AG10803 (cell line): ENCODE results near the gene RAPGEF5.

Experiments used
- DNase-seq: peaks from one replicate; pipeline ENCODE4 v3.0.0; 2010; ENCODE audit warnings: low read depth
- H3K4me3 ChIP-seq: 2 replicates; pipeline ENCODE4 v1.5.1; 2011; ENCODE audit warnings: mild to moderate bottlenecking, low read length, control low read depth
- TF ChIP-seq, protein P1 (sequence below): conservative IDR thresholded peaks from 2 replicates; pipeline ENCODE4 v1.5.1; 2011; ENCODE audit warnings: mild to moderate bottlenecking, low read length, control low read depth, inconsistent platforms

The RAPGEF5 gene

DNA sequence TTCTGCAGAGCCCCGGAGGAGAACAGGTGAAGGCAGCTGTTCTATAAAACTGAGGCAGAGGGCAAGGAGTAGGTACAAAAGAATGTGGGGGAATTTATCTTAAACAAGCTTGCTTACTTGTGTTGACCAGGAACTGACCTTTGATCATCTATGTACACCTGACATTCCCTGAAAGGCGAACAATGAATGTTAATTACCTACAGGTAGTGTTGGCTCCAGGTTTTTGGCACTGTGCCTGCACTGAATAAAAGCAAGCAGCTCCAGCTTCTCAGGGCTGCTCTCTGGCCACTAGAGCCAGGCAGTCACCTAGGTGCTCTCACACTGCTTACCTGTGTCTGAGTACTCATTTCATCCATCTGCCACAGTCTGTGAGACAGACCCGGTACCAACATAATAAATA is 87.0 kb downstream of the RAPGEF5 start:
- TF ChIP-seq, protein P1, sequence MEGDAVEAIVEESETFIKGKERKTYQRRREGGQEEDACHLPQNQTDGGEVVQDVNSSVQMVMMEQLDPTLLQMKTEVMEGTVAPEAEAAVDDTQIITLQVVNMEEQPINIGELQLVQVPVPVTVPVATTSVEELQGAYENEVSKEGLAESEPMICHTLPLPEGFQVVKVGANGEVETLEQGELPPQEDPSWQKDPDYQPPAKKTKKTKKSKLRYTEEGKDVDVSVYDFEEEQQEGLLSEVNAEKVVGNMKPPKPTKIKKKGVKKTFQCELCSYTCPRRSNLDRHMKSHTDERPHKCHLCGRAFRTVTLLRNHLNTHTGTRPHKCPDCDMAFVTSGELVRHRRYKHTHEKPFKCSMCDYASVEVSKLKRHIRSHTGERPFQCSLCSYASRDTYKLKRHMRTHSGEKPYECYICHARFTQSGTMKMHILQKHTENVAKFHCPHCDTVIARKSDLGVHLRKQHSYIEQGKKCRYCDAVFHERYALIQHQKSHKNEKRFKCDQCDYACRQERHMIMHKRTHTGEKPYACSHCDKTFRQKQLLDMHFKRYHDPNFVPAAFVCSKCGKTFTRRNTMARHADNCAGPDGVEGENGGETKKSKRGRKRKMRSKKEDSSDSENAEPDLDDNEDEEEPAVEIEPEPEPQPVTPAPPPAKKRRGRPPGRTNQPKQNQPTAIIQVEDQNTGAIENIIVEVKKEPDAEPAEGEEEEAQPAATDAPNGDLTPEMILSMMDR = no peak
- H3K4me3 ChIP-seq = no peak overlapping the region
- no peak for DNase-seq

DNA sequence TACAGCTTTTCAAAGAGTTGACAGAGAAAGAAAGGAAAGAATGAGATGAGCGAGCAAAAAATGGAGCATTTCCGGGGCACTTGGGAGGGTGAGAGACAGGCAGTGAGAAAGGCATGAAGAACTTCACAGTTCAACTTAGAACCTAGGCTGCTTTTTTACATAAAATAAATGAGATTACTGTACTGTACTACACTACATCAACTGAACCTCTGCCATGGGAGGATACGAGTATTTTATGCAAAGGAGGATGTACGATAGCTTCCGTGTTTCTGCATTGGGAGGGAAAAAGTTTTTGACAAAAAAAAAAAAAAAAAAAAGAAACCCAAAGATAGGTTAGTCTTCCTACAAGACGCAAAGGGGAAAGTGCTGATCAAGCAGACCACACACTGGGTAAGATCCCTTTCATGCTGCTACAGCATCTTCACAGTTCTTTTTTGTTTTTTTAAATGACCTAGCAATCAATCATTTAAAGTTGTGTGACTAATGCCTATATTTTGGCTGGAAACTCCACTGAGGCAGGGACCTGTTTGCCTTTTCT is 88.0 kb downstream of the RAPGEF5 start:
- TF ChIP-seq, protein P1 = no peak
- H3K4me3 ChIP-seq = no peak overlapping the region
- DNase-seq = no peak

DNA sequence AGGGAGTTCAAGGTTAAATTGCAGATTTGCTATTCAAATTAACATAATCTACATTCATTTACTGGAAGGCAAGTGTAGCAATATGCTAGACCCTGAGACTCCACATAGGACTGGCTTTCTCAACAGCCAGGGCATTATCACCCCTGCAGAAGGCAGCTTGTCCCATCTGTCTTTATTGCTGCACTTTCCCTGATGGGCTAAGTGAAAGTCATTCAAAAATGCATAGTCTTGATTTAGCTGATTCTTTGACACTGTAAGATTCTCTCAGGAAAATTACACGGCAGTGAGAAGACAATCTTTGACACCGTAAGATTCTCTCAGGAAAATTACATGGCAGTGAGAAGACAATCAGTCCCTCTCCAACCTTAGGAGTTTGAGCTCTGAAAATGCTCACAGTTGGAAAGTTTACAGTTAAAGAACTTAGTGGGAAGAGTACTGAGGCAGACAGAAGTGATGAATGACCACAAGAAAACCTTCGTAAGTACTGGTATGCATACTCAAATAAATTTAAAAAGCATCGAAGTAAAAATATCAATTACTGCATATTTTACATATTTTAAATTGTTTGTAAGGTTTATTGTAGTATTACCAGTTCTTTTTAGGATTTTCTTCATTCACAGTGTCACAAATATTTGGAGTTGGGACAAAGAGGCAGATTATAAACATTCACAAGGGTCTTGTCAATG is 88.9 kb downstream of the RAPGEF5 start:
- TF ChIP-seq, protein P1 = no peak
- no peak overlapping the region for H3K4me3 ChIP-seq
- DNase-seq = peak; percentile 62

DNA sequence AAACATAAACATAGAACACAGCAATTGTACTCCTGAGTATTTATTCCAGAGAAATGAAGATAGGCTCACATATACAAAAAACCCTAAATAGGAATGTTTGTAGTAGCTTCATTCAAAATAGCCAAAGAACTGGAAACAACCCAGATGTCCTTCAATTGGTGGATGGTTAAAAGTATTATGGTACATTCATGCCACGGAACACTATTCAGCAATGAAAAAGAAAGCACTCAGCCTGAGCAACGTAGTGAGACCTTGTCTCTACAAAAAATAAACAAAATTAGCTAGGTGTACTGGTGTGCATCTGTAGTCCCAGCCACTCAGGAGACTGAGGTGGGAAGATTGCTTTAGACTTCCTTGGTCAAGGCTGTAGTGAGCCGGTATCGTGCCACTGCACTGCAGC is 94.4 kb downstream of the RAPGEF5 start:
- no peak for DNase-seq
- TF ChIP-seq, protein P1 = no peak
- no peak overlapping the region for H3K4me3 ChIP-seq

DNA sequence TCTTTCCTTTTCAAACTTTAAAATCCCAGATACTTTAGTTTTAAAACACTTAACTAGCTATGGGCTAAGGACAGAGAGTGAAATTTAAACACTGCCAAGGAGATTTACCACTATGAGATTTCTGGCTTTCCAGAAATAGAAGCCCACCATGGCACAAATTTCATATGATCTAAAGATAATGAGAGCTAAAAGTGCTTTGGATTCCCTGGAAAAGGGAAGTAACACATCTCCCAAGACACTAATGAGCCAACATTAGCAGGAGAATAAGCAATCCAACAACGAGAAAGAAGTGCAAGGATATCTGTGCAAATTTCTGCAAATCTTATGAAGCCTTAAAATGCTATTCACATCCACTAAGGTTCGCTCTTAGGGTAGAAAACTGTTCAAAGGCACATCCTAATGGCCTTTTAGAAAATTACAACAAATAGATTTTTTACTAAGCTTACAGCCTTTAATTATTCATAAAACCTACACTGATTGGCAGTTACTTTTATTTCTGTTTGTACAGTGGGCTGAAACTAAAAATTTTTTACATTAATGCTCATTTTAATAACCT is 100.3 kb downstream of the RAPGEF5 start:
- no peak for DNase-seq
- TF ChIP-seq, protein P1 = no peak; the same call in 1 of the 2 replicates
- no peak overlapping the region for H3K4me3 ChIP-seq

DNA sequence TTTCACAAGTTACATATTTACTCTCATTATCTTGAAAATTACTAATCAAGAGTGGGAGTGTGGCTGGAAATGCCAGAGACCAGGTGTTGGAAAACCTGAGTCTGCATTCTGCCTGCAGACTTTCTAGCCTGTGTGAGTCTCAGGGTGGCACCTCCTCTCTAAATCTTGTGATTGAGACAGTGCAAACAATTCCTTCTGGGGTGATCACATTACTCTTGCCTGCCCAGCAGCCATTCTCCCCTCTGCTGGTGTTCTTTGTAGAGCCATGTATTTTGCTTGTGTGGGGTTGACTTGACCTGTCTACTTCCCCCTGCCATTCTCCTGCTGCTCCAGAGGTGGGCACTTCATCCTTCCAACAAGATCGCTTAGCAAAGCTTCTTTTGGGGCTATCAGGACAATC is 101.1 kb downstream of the RAPGEF5 start:
- TF ChIP-seq, protein P1 = no peak
- H3K4me3 ChIP-seq = no peak overlapping the region
- DNase-seq = no peak

DNA sequence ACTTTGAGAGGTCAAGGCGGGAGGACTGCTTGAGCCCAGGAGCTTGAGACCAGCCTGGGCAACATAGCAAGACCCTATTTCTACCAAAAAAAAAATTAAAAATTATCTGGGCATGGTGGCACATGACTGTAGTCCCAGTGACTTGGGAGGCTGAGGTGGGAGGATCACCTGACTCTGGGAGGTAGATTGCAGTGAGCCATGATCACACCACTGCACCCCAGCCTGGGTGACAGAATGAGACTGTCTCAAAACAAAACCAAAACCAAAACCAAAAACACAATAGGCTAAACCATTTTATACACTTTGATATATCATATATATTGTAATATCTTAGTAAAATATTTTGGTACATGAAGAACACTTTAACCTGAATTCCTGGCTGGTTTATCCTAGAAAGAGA is 101.6 kb downstream of the RAPGEF5 start:
- H3K4me3 ChIP-seq = no peak overlapping the region
- no peak for DNase-seq
- TF ChIP-seq, protein P1 = no peak
